ENCODE data around the gene NR2C2.
A peak's percentile ranks its signal among the peaks of the same experiment; 100 is the strongest.

NR2C2 gene

DNA sequence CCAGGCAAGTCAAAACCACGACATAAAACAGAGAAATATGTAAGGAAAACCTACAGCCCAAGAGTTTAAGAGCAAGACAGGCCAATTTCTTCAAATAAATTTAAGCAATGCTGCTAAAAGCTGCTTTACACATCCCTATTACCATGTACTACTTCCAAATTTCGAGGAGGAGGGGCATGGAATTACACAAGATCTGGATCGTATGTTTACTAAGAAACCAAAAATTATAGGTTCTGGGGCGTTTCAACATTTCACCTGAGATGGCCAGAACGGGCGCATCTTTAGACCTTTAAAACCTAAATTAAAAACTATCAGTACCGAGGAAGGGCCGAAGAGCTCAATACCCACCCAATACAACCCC, 664 bp upstream of the NR2C2 start:
- DNase-seq (ENCODE audit: low read depth in 1 of 2, low spot score in 1 of 2): peak in 1 of 2 experiments; percentile 16
- H3K4me3 ChIP-seq (replicated peaks; ENCODE audit: insufficient read depth, low read length): peak overlapping the region; percentile 84
- H3K27me3 ChIP-seq (ENCODE audit: insufficient read depth, poor library complexity, severe bottlenecking): no peaks in the 10 kb centered on the region
- no peak for TF ChIP-seq POLR2AphosphoS5 (IDR thresholded peaks at IDR 0.05; ENCODE audit: low read depth)
- TF ChIP-seq, protein P1, sequence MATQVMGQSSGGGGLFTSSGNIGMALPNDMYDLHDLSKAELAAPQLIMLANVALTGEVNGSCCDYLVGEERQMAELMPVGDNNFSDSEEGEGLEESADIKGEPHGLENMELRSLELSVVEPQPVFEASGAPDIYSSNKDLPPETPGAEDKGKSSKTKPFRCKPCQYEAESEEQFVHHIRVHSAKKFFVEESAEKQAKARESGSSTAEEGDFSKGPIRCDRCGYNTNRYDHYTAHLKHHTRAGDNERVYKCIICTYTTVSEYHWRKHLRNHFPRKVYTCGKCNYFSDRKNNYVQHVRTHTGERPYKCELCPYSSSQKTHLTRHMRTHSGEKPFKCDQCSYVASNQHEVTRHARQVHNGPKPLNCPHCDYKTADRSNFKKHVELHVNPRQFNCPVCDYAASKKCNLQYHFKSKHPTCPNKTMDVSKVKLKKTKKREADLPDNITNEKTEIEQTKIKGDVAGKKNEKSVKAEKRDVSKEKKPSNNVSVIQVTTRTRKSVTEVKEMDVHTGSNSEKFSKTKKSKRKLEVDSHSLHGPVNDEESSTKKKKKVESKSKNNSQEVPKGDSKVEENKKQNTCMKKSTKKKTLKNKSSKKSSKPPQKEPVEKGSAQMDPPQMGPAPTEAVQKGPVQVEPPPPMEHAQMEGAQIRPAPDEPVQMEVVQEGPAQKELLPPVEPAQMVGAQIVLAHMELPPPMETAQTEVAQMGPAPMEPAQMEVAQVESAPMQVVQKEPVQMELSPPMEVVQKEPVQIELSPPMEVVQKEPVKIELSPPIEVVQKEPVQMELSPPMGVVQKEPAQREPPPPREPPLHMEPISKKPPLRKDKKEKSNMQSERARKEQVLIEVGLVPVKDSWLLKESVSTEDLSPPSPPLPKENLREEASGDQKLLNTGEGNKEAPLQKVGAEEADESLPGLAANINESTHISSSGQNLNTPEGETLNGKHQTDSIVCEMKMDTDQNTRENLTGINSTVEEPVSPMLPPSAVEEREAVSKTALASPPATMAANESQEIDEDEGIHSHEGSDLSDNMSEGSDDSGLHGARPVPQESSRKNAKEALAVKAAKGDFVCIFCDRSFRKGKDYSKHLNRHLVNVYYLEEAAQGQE (IDR thresholded peaks at IDR 0.05; ENCODE audit: insufficient replicate concordance, low read depth): no peak
- no peak for TF ChIP-seq GABPA (IDR thresholded peaks at IDR 0.05; ENCODE audit: low read depth)
- TF ChIP-seq SPI1 (IDR thresholded peaks at IDR 0.05; ENCODE audit: borderline replicate concordance, low read depth): no peak
- TF ChIP-seq, protein P2, sequence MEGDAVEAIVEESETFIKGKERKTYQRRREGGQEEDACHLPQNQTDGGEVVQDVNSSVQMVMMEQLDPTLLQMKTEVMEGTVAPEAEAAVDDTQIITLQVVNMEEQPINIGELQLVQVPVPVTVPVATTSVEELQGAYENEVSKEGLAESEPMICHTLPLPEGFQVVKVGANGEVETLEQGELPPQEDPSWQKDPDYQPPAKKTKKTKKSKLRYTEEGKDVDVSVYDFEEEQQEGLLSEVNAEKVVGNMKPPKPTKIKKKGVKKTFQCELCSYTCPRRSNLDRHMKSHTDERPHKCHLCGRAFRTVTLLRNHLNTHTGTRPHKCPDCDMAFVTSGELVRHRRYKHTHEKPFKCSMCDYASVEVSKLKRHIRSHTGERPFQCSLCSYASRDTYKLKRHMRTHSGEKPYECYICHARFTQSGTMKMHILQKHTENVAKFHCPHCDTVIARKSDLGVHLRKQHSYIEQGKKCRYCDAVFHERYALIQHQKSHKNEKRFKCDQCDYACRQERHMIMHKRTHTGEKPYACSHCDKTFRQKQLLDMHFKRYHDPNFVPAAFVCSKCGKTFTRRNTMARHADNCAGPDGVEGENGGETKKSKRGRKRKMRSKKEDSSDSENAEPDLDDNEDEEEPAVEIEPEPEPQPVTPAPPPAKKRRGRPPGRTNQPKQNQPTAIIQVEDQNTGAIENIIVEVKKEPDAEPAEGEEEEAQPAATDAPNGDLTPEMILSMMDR (IDR thresholded peaks at IDR 0.05; ENCODE audit: insufficient read depth, low read length): no peak
- H3K27ac ChIP-seq (replicated peaks): peak overlapping the region; percentile 95

DNA sequence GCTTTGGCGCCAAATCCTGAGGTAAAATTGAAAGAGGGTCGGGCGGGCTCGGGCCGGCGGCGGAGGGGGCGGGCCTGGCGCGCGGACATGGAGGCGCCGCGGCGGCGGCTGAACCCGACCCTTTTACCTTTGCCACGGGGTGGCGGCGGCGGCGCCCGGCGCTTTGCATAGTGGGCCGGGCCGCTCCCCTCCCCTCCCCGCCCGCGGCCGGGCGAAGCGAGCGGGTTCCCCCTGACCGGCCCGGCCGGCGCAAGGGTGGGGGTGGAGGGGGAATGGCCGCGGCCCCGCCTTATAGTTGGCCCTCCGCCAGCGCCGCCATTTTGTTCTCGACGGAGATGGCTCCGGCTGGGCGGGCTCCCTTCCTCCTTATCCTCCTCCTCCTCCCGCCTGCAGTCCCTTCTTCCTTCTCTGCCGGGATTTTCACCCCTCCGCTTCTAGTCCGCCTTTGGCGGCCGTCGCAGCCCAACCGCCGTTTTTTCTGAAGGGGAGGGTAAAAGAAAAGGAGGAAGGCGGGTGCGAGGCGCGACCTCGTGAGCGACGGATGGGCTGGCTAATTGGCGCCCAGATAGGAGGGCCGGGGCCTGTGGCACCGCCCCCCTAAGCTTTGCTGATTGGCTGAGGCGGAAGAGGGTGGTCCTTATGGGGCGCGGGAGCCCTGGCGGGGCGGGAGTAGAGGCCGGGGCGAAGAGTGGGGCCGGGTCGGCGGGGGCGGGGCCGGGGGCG, 664 bp downstream of the NR2C2 start:
- TF ChIP-seq SPI1 (IDR thresholded peaks at IDR 0.05; ENCODE audit: borderline replicate concordance, low read depth) (peak; percentile 38; the same call in 1 of the 2 replicates), GABPA (IDR thresholded peaks at IDR 0.05; ENCODE audit: low read depth) (no peak)
- DNase-seq (ENCODE audit: low read depth in 1 of 2, low spot score in 1 of 2): peak; percentile 91 to 96
- no peaks in the 10 kb centered on the region for H3K27me3 ChIP-seq (ENCODE audit: insufficient read depth, poor library complexity, severe bottlenecking)
- H3K4me3 ChIP-seq (replicated peaks; ENCODE audit: insufficient read depth, low read length): peak overlapping the region; percentile 84
- peak overlapping the region; percentile 98 for H3K27ac ChIP-seq (replicated peaks)

DNA sequence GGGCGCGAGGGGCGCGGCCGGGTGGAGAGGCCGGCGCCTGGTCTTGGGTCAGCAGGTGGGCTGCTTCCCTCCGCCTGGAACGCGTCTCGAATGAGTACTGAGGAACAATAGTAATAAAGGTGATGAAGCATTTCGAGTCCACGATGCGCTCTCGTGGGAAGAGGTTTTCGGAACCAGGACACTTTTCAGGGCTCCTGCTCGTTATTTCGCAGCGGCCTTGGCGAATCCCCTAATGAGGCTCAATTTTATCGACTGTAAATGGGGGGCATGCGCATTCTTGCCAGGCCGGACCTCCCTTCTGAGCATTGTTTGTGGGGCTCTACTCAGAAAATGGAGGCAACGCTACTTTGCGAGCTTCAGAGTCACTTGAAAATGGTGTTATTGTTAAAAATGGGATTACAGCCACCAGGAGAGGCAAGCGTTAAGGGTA, 1.2 kb downstream of the NR2C2 start:
- DNase-seq (ENCODE audit: low read depth in 1 of 2, low spot score in 1 of 2): no peak
- Histone ChIP-seq H3K4me3 (replicated peaks; ENCODE audit: insufficient read depth, low read length) (peak overlapping the region; percentile 84), H3K27me3 (ENCODE audit: insufficient read depth, poor library complexity, severe bottlenecking) (no peaks in the 10 kb centered on the region), H3K27ac (replicated peaks) (peak overlapping the region; percentile 98)
- TF ChIP-seq POLR2AphosphoS5 (IDR thresholded peaks at IDR 0.05; ENCODE audit: low read depth) (no peak), SPI1 (IDR thresholded peaks at IDR 0.05; ENCODE audit: borderline replicate concordance, low read depth) (no peak), GABPA (IDR thresholded peaks at IDR 0.05; ENCODE audit: low read depth) (no peak)
- TF ChIP-seq, protein P2 (IDR thresholded peaks at IDR 0.05; ENCODE audit: insufficient read depth, low read length): no peak
- TF ChIP-seq, protein P1 (IDR thresholded peaks at IDR 0.05; ENCODE audit: insufficient replicate concordance, low read depth): no peak

DNA sequence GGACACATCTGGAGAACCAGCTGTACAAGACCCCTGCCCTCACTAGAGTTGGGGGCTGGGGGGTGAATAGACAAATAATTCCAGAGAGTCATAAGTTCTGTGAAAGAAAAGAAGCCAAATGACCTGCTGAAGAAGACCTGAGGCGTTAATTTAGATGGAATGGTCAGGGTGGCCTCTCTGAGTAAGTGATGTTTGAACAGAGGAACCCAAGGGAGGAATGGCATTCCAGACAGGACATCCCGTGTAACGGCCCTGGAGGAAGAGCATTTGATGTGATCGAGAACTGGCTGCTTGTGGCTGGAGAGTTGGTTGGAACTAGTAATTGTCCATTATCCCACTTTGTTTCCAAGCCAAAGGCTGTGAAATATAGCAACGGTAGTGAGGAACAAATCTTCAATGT, 1.7 kb downstream of the NR2C2 start:
- Histone ChIP-seq H3K27ac (replicated peaks) (peak overlapping the region; percentile 98), H3K4me3 (replicated peaks; ENCODE audit: insufficient read depth, low read length) (peak overlapping the region; percentile 84), H3K27me3 (ENCODE audit: insufficient read depth, poor library complexity, severe bottlenecking) (no peaks in the 10 kb centered on the region)
- no peak for DNase-seq (ENCODE audit: low read depth in 1 of 2, low spot score in 1 of 2)
- TF ChIP-seq, protein P1 (IDR thresholded peaks at IDR 0.05; ENCODE audit: insufficient replicate concordance, low read depth): no peak
- TF ChIP-seq, protein P2 (IDR thresholded peaks at IDR 0.05; ENCODE audit: insufficient read depth, low read length): no peak
- no peak for TF ChIP-seq POLR2AphosphoS5 (IDR thresholded peaks at IDR 0.05; ENCODE audit: low read depth)
- TF ChIP-seq GABPA (IDR thresholded peaks at IDR 0.05; ENCODE audit: low read depth): no peak
- no peak for TF ChIP-seq SPI1 (IDR thresholded peaks at IDR 0.05; ENCODE audit: borderline replicate concordance, low read depth)
